HG03095 (cell line): ENCODE measurements around the gene VSTM4.

Experiments
- ATAC-seq: cut with Tn5 transposase; IDR thresholded peaks from one replicate; pipeline ENCODE4 v1.9.1; 2021; ENCODE audit warnings: moderate library complexity; ENCODE audit not compliant: unreplicated experiment

The VSTM4 gene

GRCh38 chr10:49010865-49011264, 104.5 kb downstream of the VSTM4 start:
- no peak for ATAC-seq

DNA sequence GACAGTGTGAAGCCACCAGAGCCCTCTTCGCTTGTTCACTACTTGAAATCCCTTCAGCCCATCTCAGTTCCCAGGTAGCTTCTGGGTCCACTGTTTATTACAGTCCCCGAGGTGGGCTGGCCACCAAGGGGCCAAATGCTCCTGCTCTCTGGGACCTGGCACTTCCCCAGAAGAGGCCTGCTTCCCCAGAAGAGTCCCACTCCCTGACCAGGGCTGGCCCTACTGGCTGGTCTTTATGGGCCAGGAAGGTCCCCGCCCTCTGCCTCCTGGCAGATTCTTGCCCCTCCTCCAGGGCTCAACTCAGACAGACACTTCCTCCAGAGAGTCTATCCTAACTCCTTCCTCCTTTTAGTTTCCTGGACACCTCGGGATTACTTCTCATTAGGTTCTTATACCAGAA, 105.0 kb downstream of the VSTM4 start:
- no peak for ATAC-seq

- ATAC-seq, result no peak
Observed at GRCh38 chr10:49009199-49009979, 105.9 kb downstream of the VSTM4 start.

DNA sequence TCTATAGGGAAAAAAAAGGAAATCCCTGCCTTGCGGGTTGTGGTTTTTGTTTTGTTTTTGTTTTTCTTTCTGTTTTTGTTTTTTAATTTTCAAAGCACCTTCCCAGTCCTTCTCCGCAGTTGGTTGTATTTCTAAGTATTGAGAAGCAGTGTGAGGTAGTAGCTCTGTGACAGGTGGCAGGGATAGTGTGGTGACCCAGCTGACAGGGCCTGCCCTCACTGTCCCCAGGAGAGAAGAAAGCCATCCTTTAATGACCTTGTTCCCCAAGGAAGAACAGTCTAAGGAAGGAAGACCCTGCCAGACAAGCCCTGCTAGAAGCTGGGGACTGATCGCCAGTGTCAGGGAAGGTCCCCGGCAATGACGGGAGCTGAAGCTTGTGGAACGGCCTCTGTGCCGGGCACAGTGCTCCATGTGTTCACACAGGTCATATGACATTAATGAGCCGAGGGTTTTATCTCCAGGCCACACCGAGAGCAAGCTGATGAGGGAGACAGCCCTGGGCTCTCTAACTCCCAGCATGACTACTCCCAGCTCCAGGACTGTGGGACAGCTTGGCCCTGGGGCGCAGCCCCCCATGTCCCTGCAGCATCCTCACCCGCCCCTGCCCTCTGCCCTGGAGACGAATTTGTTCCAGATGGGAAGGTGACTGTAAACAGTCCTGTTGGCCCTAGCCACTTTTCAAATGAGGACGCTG, 106.7 kb downstream of the VSTM4 start:
- no peak for ATAC-seq

DNA sequence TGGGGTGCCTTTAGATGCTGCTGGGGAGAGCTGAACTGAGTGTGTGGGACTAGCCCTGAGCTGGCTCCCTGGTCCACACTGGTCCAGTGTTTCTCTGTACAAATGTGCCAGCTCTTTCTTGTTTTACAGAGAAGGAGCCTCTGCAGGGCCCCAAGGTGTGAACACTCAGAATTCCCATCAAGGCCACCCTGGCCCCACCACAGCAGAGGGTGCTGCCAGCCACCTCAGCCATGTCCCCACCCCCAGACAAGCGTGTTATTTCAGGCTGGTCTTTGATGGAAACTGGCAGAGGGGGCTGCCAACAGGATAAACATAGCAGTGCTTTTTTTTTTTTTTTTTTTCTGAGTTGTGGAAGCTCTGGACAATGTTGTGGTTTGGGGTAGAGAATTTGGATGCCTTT, 107.2 kb downstream of the VSTM4 start:
- no peak for ATAC-seq

DNA sequence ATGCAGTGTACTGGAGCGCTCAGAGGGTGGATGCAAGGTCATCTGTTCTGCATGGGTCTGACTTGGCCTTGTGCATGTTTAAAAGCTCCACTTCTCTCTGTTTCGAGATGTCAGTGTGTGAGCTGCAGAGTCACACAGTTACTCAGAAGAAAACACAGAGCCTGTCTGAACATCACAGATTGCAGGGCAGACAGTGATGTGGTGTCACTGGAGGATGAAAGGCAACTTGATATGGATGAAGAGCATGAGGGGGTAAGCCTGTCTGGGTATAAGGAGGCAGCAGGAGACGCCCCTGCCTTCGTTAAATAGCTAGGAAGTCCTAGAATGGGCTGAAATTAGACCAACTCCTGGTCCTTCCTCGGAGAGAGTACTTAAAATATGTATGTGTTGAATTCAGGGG, 108.2 kb downstream of the VSTM4 start:
- ATAC-seq, result no peak

DNA sequence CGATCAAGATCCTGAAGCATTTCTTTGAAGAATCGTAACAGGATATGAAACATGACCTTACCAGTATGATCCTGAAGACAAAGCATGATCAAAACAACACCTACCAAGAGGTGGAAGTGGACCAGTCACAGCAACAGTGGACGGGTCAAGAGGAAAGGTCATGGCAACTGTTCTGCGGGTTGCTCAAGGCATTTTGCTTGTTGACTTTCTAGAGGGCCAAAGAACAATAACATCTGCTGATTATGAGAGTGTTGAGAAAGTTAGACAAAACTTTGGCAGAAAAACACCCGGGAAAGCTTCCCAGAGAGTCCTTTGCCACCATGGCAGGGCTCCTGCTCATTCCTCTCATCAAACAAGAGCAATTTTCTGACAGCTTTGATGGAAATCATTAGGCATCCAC, 110.1 kb downstream of the VSTM4 start:
- ATAC-seq, result no peak

GRCh38 chr10:49001870-49002672, 113.3 kb downstream of the VSTM4 start:
- no peak for ATAC-seq

DNA sequence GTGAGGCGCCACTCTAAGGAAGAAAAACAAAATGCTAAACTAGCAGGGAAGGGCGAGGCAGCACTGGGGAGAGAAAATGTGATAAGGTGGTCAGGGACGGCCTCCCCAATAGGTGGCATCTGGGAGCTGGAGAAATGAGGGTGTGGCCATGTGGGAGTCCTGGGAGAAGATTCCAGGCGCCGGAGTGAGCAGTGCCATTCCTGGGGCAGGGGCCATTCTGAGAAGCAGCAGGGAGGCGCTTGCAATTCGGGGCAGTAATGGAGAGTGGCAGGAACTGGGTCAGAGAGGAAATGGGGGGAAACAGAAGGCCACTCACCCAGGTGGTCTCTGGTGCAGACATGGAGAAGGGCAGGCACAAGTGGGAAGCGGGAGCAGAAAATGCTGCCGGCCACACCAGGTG, 113.9 kb downstream of the VSTM4 start:
- no peak for ATAC-seq

DNA sequence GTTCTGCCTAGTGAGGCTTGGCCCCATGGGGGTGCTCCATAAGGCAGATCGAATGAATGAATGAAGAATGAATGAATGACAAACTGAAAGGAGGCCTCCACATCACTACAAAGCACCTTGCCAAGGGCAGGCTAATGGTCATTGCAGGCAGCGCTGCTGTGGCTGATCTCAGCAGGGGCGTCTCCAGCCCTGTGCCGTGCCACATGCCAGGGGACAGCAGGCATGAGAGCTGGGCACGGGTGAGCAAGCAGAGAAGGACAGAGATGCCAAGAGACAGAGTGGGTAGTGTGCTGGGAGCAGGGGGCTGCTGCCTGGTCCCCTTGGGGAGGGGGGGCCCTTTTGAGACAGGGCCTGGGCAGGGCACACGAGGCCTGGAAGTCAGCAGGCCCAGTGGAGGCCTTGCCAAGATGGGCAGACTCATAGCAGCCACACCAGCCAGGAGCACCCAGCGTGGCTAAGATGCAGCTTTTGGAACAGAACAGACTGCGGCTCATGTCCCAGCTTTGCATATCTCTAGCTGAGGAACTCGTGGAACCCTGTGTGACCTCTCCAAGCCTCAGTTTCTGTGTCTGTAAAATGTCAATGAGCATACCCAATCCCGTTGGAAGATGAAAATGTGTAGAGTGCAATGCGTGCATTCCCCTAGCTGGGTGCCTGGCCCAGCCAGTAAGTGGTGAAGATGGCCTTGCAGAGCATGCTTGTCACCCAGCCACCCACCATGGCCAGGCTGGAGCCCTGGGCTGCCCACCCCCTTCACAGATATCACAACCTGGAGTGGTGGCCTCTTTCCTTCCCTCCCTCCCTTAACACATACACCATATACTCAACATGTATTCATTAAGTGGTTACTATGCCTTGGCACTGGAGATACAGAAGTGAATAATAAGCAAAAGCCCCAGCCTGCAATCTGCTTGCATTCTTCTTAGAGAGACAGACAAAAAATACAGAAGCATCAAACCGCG, 114.6 kb downstream of the VSTM4 start:
- ATAC-seq, result no peak

- no peak for ATAC-seq
Observed at GRCh38 chr10:48999346-48999745, 116.0 kb downstream of the VSTM4 start.

- no peak for ATAC-seq
Observed at GRCh38 chr10:48996329-48996728, 119.0 kb downstream of the VSTM4 start.

DNA sequence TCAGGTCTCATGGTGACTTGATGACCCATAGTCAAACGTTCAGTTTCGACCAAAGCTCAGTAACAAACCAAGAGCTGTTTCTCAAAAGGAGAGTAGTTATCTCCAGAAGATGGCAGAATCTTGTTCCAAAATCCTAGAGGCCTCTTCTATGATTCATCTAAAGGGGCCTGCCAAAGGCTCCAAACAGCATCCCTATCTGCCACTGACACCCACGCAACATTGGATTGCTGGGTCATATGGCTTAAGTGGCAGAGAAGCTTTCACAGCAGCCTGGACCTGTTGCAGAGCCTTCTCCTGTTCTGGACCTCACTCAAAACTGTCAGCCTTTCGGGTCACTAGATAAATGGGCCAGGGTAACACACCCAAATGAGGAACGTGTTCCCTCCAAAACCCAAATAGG, 121.7 kb downstream of the VSTM4 start:
- ATAC-seq, result no peak

GRCh38 chr10:48990226-48990625, 125.1 kb downstream of the VSTM4 start:
- no peak for ATAC-seq

DNA sequence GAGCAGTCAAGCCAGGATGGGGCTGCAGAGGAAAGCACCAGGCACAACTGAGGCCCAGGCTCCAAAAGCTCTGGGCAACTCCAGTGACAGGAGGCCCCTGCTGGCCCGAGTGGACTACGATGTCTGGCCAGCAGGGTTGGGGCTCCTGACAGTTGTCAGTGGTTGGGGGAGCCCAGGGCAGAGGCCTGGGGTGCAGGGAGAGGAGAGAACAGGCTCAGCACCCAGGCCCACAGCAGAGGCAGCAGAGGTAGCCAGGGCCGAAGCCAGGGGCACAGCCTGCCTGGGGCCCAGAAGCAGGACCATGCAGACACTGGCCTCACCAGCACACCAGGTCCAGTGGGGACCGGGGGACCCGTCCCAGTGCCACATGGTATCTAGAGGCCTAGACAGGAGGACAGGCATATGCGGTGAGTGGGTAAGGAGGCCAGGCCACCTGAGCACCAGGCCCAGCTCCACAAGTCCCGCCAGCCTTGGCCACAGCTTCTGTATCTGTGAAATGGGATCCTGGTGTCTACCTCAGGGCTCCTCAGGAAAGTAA, 129.6 kb downstream of the VSTM4 start:
- no peak for ATAC-seq

GRCh38 chr10:48983648-48984351, 131.5 kb downstream of the VSTM4 start:
- no peak for ATAC-seq

DNA sequence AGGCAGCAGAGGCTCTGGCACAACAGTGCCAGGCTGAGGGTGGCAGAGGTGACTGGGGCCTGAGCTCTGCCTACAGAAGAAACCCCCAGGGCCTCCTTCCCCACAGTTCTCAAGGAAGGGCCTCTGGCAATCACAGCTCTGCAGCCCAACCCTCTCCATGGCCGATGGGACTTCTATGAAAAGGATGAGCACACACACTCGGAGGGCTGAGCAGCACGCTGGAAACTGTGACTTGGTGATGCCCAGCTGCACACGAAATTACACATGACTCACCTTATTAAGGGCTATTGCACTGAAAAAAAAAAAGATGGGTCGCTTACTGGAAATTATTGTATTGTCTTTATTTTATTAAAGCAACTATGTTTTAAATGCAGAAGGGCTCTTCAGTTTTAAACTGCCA, 132.7 kb downstream of the VSTM4 start:
- no peak for ATAC-seq

DNA sequence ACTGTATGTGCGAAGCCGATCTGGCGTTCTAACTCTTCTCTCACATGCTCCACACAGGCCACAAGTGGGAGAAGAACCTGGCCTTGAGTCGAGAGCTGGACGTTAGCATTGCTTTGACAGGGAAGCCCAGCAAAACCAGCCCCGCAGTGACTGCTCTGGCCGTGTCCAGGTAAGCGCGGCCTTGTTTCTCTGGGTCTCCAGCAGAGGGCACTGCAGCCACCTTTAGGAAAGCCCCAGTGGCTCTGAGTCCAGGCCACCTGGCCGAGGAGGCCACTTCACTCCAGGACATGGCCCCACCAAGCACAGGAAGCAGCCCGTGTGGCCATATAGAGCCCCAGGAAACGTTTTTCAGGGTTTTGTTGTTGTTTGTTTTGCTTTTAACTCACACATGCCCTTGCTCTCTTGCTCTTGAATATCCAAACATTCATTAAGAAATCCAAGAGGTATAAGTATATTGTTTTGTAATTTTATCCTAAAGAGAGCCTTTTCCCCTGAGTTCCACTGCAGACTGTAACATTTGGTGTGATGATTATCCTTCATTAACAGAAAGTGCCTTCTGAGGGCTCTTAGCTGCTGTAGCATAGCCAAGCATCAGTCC, 133.9 kb downstream of the VSTM4 start:
- ATAC-seq, result no peak

DNA sequence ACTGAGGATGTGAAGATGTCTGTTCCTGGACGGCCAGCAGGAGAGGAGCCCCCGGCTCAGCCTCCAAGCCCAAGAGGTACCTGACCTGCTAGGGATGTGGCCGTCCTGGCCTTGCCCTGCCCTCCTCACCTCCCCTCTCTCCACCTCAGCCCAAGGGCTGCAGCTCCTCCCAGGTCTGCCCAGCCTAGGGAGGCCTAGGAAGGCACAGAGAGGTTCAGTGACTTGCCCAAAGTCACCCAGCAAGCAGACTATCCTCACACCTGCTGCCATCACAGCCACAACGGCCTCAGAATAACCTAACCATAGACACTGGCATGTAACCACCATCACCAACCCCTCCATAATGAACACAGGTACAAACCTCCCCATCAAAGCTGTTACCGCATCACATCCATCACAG, 137.0 kb downstream of the VSTM4 start:
- no peak for ATAC-seq
